ENCODE data around the gene PPFIA2. TPM values are rescaled to one million over a fixed set of nuclear protein-coding genes. Genes with fewer than 3 reads are reported as not detected.

The PPFIA2 gene
- total and polyA plus RNA-seq, 9 of the 15 experiments (the other 6 are each of a cell fraction or from before 2014, with no cell fraction given) = not detected

- H2AFZ ChIP-seq (ENCODE audit: low read depth, low read length) = no peak overlapping the region
- no peak overlapping the region for H3K4me2 ChIP-seq (ENCODE audit: insufficient read depth, low read length)
- H3K9me3 ChIP-seq (replicated peaks; ENCODE audit: control insufficient read depth, insufficient read depth, low read depth, low read length) = no peaks in the 10 kb centered on the region
- no peaks in the 10 kb centered on the region for H3K9me1 ChIP-seq (ENCODE audit: control insufficient read depth, insufficient read depth, low read length)
- H3K79me2 ChIP-seq (ENCODE audit: control insufficient read depth, insufficient read depth, low read length) = no peaks in the 10 kb centered on the region
- no peaks in the 10 kb centered on the region for H3K4me1 ChIP-seq (replicated peaks in 1 of 2; ENCODE audit: control insufficient read depth in 2 of 2, insufficient read depth in 2 of 2, low read length in 2 of 2)
- in situ Hi-C loops (cut with MboI) (no loop called here), intact Hi-C loops (cut with micrococcal nuclease) (no loop called here)
- no peak for DNase-seq (ENCODE audit: extremely low read depth in 1 of 4, low spot score in 3 of 4)
- ChIA-PET POLR2A (no interaction called here), CTCF (ENCODE audit: low intra/inter-chr PET ratio) (no interaction called here)
- no peak for FAIRE-seq
- H3K27ac ChIP-seq (ENCODE audit: extremely low read depth, low read depth, low read length) = no peak overlapping the region
- no TSS peak for BruUV-seq (replicated peaks)
- WGBS (ENCODE audit: insufficient coverage, low coverage, missing lambda C conversion rate) = 0% methylated on average over 4 of the region's 7 CpGs
- no peak overlapping the region for H3K9ac ChIP-seq (ENCODE audit: insufficient read depth in 1 of 2, low read depth in 2 of 2, low read length in 2 of 2)
- H3K36me3 ChIP-seq (ENCODE audit: control insufficient read depth, insufficient read depth, low read length) = no peaks in the 10 kb centered on the region
- no peak overlapping the region for H3K4me3 ChIP-seq
- no peak for ATAC-seq
- no peaks in the 10 kb centered on the region for H3K27me3 ChIP-seq (ENCODE audit: control insufficient read depth in 2 of 2, insufficient read depth in 2 of 2, low read length in 2 of 2)
- no peaks in the 10 kb centered on the region for H4K20me1 ChIP-seq (replicated peaks; ENCODE audit: control insufficient read depth, insufficient read depth, low read length)
- no peak for TF ChIP-seq ZNF174 (CRISPR knock-in tag; IDR thresholded peaks at IDR 0.05)
- TF ChIP-seq ZNF699 (CRISPR knock-in tag; IDR thresholded peaks at IDR 0.05; ENCODE audit: insufficient replicate concordance) = no peak
- no peak for TF ChIP-seq TCF15 (CRISPR knock-in tag; IDR thresholded peaks at IDR 0.05)
- no peak for TF ChIP-seq DIDO1 (tag; IDR thresholded peaks at IDR 0.05; ENCODE audit: low read depth)
- TF ChIP-seq KHSRP (IDR thresholded peaks at IDR 0.05) = no peak
- no peak for TF ChIP-seq RFX5 (IDR thresholded peaks at IDR 0.05; ENCODE audit: low read depth, low read length)
- TF ChIP-seq CHD4 (IDR thresholded peaks at IDR 0.05; ENCODE audit: insufficient read depth, insufficient replicate concordance, low read depth, low read length, poor library complexity, severe bottlenecking) = no peak
- no peak for TF ChIP-seq NEUROD1 (IDR thresholded peaks at IDR 0.05; ENCODE audit: borderline replicate concordance, low read depth, low read length, partially characterized antibody)
- no peak for TF ChIP-seq BDP1 (IDR thresholded peaks at IDR 0.05; ENCODE audit: insufficient read depth, insufficient read length)
- no peak for TF ChIP-seq ATF3 (IDR thresholded peaks at IDR 0.05)
- no peak for TF ChIP-seq ATF3 (CRISPR knock-in tag; conservative IDR thresholded peaks at IDR 0.05)
- TF ChIP-seq CC2D1A (IDR thresholded peaks at IDR 0.05) = no peak
- no peak for TF ChIP-seq ZNF696 (CRISPR knock-in tag; conservative IDR thresholded peaks at IDR 0.05)
- TF ChIP-seq ZMIZ1 (IDR thresholded peaks at IDR 0.05; ENCODE audit: low read depth in 2 of 2, low read length in 2 of 2) = no peak
- no peak for TF ChIP-seq PBX2 (CRISPR knock-in tag; IDR thresholded peaks at IDR 0.05; ENCODE audit: low read depth)
- no peak for TF ChIP-seq PBX2 (tag; conservative IDR thresholded peaks at IDR 0.05; ENCODE audit: low read depth)
These were observed 1.3 kb downstream of the PPFIA2 start for GRCh38 chr12:81757731-81758365.
